Osteoblast (primary cell): Measurements from ENCODE around the gene LRP5. TPM values are rescaled to one million over a fixed set of nuclear protein-coding genes. Genes with fewer than 3 reads are reported as not detected.

ENCODE experiments used
- DNase-seq: peaks from one replicate; pipeline ENCODE4 v3.0.0; 2011; ENCODE audit warnings: low spot score, mixed read lengths; ENCODE audit not compliant: insufficient read length; ENCODE audit errors: missing footprints
- H2AFZ ChIP-seq: 2 replicates; pipeline ENCODE4 v1.6.0; 2011; ENCODE audit warnings: mild to moderate bottlenecking, low read length
- H3K27ac ChIP-seq: 2 replicates; pipeline ENCODE4 v1.5.1; 2011; ENCODE audit warnings: mild to moderate bottlenecking, low read depth, low read length, moderate library complexity
- H3K27me3 ChIP-seq: 2 replicates; pipeline ENCODE4 v1.6.0; 2012; ENCODE audit warnings: mild to moderate bottlenecking, control low read depth, inconsistent platforms, low read length, moderate library complexity; ENCODE audit not compliant: insufficient read depth
- H3K36me3 ChIP-seq: 2 replicates; pipeline ENCODE4 v1.5.1; 2011; ENCODE audit warnings: mild to moderate bottlenecking, low read length, control low read depth, moderate library complexity; ENCODE audit not compliant: insufficient read depth
- H3K4me1 ChIP-seq: 2 replicates; pipeline ENCODE4 v1.5.1; 2011; ENCODE audit warnings: mild to moderate bottlenecking, low read length, control low read depth, moderate library complexity; ENCODE audit not compliant: insufficient read depth
- H3K4me2 ChIP-seq: 2 replicates; pipeline ENCODE4 v1.6.0; 2011; ENCODE audit warnings: mild to moderate bottlenecking, low read length; ENCODE audit not compliant: insufficient read depth
- H3K4me3 ChIP-seq: fragments of 200-600 bp; sonication (generic); 3 replicates; pipeline ENCODE4 v1.5.1; 2012; ENCODE audit warnings: mild to moderate bottlenecking, low read length, inconsistent platforms; ENCODE audit not compliant: insufficient read depth
- H3K79me2 ChIP-seq: 2 replicates; pipeline ENCODE4 v1.6.0; 2012; ENCODE audit warnings: mild to moderate bottlenecking, low read length, control low read depth, inconsistent platforms; ENCODE audit not compliant: insufficient read depth
- H3K9me3 ChIP-seq: 2 replicates; pipeline ENCODE4 v1.5.1; 2011; ENCODE audit warnings: low read depth, low read length, control low read depth
- H4K20me1 ChIP-seq: 2 replicates; pipeline ENCODE4 v1.6.0; 2012; ENCODE audit warnings: mild to moderate bottlenecking, low read length, control low read depth; ENCODE audit not compliant: insufficient read depth
- total RNA-seq: library from RNA; depleted of rRNA; stranded (reverse); fragments of >200 nt; gene quantifications from 2 replicates; pipeline ENCODE4 v1.2.3, GENCODE V29; 2012
- TF ChIP-seq, protein P1 (sequence below): IDR thresholded peaks from 2 replicates; pipeline ENCODE4 v1.5.1; 2011; ENCODE audit warnings: mild to moderate bottlenecking, low read depth, low read length, moderate library complexity; ENCODE audit errors: extremely low read depth

The LRP5 gene
- total RNA-seq, 1 donor: 16.3 TPM

DNA sequence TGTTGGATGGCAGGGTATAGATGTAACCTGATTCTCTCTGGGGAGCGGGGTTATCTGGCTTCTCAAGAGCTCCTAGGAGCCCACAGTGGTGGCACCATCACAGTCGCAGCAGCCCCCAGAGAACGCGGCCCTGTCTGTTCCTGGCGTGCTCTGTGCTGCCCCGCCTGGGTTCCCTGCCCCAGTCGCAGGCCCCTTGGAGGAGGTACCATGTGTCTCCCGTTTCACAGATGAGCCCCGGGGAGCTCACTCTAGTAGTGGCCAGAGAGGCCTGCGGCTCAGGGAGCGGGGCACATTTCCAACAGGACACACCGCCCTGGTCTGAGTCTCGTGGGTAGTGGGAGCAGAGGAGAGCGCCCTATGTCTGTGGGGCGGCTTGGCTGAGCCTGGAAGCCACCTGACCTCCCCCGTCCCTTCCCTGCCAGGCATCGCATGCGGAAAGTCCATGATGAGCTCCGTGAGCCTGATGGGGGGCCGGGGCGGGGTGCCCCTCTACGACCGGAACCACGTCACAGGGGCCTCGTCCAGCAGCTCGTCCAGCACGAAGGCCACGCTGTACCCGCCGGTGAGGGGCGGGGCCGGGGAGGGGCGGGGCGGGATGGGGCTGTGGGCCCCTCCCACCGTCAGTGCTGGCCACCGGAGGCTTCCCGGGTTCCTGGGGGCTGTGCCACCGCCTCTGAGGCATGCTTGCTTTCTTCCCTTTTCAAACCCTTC, 127.1 kb downstream of the LRP5 start:
- no peak overlapping the region for H3K4me3 ChIP-seq
- H3K4me2 ChIP-seq: no peak overlapping the region
- H3K36me3 ChIP-seq: peaks cover 6% of the 10 kb centered on the region
- H3K4me1 ChIP-seq: peaks cover 16% of the 10 kb centered on the region
- no peaks in the 10 kb centered on the region for H4K20me1 ChIP-seq
- H3K27me3 ChIP-seq: no peaks in the 10 kb centered on the region
- no peaks in the 10 kb centered on the region for H3K79me2 ChIP-seq
- no peak for DNase-seq
- H3K9me3 ChIP-seq: no peaks in the 10 kb centered on the region
- no peak overlapping the region for H3K27ac ChIP-seq
- no peak overlapping the region for H2AFZ ChIP-seq
- TF ChIP-seq, protein P1, sequence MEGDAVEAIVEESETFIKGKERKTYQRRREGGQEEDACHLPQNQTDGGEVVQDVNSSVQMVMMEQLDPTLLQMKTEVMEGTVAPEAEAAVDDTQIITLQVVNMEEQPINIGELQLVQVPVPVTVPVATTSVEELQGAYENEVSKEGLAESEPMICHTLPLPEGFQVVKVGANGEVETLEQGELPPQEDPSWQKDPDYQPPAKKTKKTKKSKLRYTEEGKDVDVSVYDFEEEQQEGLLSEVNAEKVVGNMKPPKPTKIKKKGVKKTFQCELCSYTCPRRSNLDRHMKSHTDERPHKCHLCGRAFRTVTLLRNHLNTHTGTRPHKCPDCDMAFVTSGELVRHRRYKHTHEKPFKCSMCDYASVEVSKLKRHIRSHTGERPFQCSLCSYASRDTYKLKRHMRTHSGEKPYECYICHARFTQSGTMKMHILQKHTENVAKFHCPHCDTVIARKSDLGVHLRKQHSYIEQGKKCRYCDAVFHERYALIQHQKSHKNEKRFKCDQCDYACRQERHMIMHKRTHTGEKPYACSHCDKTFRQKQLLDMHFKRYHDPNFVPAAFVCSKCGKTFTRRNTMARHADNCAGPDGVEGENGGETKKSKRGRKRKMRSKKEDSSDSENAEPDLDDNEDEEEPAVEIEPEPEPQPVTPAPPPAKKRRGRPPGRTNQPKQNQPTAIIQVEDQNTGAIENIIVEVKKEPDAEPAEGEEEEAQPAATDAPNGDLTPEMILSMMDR: no peak

DNA sequence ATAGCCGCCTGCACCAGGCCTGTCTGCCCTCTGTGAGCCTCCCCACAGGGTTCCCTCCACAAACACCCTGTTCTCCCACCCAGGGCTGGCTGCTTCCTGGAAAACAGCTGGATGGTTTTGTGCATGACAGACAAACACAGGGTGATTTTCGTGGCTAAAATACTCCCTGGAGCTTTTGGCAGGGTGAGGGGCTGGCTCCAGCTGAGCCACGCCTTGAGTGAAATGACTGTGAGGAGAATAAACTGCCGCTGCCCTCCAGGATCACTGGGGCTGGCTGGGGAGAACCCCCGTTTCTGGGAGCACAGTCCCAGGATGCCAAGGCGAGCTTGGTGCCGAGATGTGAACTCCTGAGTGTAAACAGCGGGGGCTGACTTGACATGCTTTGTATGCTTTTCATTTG, 127.8 kb downstream of the LRP5 start:
- Histone ChIP-seq H3K27ac (no peak overlapping the region), H3K4me2 (no peak overlapping the region), H3K79me2 (no peaks in the 10 kb centered on the region), H3K9me3 (no peaks in the 10 kb centered on the region), H2AFZ (no peak overlapping the region), H3K4me3 (no peak overlapping the region), H3K4me1 (peaks cover 16% of the 10 kb centered on the region), H3K27me3 (no peaks in the 10 kb centered on the region), H4K20me1 (no peaks in the 10 kb centered on the region), H3K36me3 (peaks cover 6% of the 10 kb centered on the region)
- peak; percentile 56 for DNase-seq
- TF ChIP-seq, protein P1: no peak

DNA sequence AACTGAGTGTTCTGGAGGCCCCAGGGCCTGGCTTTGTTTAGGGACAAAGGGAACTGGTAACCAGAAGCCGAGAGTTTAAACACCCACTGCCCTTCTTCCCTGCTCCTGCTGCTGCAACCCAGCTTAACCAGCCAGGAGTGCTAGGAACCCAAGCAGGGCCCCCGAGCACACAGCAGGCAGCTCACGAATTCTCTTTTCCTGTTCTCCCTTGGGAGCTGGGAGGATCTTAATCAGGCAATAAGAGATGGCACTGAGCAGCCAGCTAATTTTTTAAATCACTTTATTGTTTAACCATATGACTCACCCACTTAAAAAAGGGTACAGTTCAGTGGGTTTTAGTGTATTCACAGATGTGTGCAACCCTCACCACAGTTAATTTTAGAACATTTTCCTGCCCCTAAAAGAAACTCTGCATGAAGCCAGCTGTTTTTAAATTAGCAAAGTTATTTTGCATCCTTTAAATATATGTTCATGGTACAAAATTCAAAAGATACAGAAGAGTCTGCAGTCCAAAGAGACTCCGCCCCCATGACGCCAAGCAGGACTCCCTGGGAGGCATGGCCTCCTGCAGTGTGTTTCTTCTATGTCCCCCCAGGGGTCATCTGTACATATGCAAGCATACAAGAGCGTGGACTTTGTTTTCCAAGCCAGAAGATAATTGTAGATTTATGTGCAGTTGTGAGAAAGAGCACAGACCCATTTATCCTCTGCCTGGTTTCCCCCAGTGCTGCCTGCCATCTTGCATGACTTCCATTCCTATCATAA, 129.3 kb downstream of the LRP5 start:
- Histone ChIP-seq H3K4me3 (no peak overlapping the region), H3K4me2 (no peak overlapping the region), H3K27ac (no peak overlapping the region), H3K36me3 (peaks cover 6% of the 10 kb centered on the region), H3K27me3 (no peaks in the 10 kb centered on the region), H3K4me1 (peaks cover 16% of the 10 kb centered on the region), H3K79me2 (no peaks in the 10 kb centered on the region), H4K20me1 (no peaks in the 10 kb centered on the region), H3K9me3 (no peaks in the 10 kb centered on the region), H2AFZ (no peak overlapping the region)
- TF ChIP-seq, protein P1: no peak
- DNase-seq: peak; percentile 89

DNA sequence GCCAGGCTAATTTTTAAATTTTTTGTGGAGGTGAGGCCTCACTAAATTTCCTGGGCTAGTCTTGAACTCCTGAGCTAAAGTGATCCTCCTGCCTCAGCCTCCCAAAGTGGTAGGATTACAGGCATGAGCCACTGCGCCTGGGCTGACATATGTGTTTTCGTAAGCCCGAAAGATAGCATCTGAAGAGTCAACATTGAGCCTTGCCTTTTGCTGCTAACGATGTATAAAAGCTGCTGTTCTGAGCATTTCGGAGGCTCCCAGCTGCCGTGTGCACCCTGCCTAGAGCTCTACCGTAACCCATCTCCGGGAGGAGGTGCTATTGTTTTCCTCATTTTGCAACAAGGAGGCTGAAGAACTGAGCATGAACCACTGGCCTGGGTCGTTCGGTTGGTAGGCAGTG, 130.0 kb downstream of the LRP5 start:
- Histone ChIP-seq H3K36me3 (peaks cover 6% of the 10 kb centered on the region), H3K9me3 (no peaks in the 10 kb centered on the region), H3K4me1 (peaks cover 13% of the 10 kb centered on the region), H2AFZ (no peak overlapping the region), H3K4me2 (no peak overlapping the region), H4K20me1 (no peaks in the 10 kb centered on the region), H3K79me2 (no peaks in the 10 kb centered on the region), H3K27me3 (no peaks in the 10 kb centered on the region), H3K27ac (no peak overlapping the region), H3K4me3 (no peak overlapping the region)
- TF ChIP-seq, protein P1: no peak
- peak; percentile 21 for DNase-seq
